H1 (cell line): ENCODE measurements around the gene TSGA10IP. TPM values are rescaled to one million over a fixed set of nuclear protein-coding genes. Genes with fewer than 3 reads are reported as not detected.

ENCODE experiments used
- CTCF ChIA-PET: fragments of 300-600 bp; sonication (Branson Sonifier 250); formaldehyde crosslinking; loops from one replicate; lab custom pipeline; 2021; ENCODE audit not compliant: partially characterized antibody; lab: Charles Lee
- POLR2A ChIA-PET: fragments of 300-600 bp; sonication (Branson Sonifier 250); formaldehyde crosslinking; loops from one replicate; lab custom pipeline; 2021; ENCODE audit warnings: inconsistent platforms; ENCODE audit not compliant: partially characterized antibody; lab: Charles Lee
- DNase-seq, 2 experiments: peaks; one replicate each; pipeline versions ENCODE4 v3.0.0 to v3.0.0-alpha.2; 2010 to 2022; ENCODE audit warnings: low spot score in 2 of 2, low read depth in 1 of 2, mixed read lengths in 1 of 2
- FAIRE-seq: peaks from 2 replicates; lab custom pipeline; 2011; peaks lifted over from hg19 to GRCh38; lab: Jason Lieb, UNC
- H2AFZ ChIP-seq: 2 replicates; pipeline ENCODE4 v1.8.1; 2012; ENCODE audit warnings: low read length, inconsistent platforms
- H2AK5ac ChIP-seq: 2 replicates; pipeline ENCODE4 v1.6.1; 2013; ENCODE audit warnings: low read depth, low read length
- H2BK120ac ChIP-seq: replicated peaks from 2 replicates; pipeline ENCODE3; 2013; ENCODE audit warnings: low read depth, low read length, inconsistent platforms
- H2BK12ac ChIP-seq: 2 replicates; pipeline ENCODE4 v1.6.1; 2013; ENCODE audit warnings: low read depth, low read length
- H2BK15ac ChIP-seq: 2 replicates; pipeline ENCODE4 v1.6.1; 2013; ENCODE audit warnings: low read length
- H2BK20ac ChIP-seq: 2 replicates; pipeline ENCODE4 v1.6.1; 2013; ENCODE audit warnings: low read length
- H2BK5ac ChIP-seq: 2 replicates; pipeline ENCODE4 v1.6.1; 2013; ENCODE audit warnings: low read depth, low read length
- H3K14ac ChIP-seq: 2 replicates; pipeline ENCODE4 v1.6.1; 2013; ENCODE audit warnings: inconsistent platforms; ENCODE audit not compliant: insufficient read length
- H3K18ac ChIP-seq: 2 replicates; pipeline ENCODE4 v1.6.1; 2013; ENCODE audit warnings: low read length; ENCODE audit errors: extremely low read depth
- H3K23ac ChIP-seq: 2 replicates; pipeline ENCODE4 v1.6.1; 2013; ENCODE audit warnings: inconsistent platforms; ENCODE audit not compliant: insufficient read length
- H3K23me2 ChIP-seq: 2 replicates; pipeline ENCODE4 v1.6.1; 2013; ENCODE audit warnings: low read depth, low read length
- H3K27ac ChIP-seq: 2 replicates; pipeline ENCODE4 v1.6.1; 2011; ENCODE audit warnings: low read depth, low read length, inconsistent platforms
- H3K27me3 ChIP-seq, 4 experiments: replicated peaks in 1 of 4; 1 replicate in 1 of 4; 2 replicates in 3 of 4; pipeline versions ENCODE4 v1.6.1 to v1.8.1; 2011 to 2013; ENCODE audit warnings: low read length in 3 of 4, mild to moderate bottlenecking in 3 of 4, inconsistent platforms in 2 of 4, mixed read lengths in 2 of 4, moderate library complexity in 1 of 4; ENCODE audit not compliant: control insufficient read depth in 3 of 4, insufficient read depth in 3 of 4; ENCODE audit errors: extremely low read depth in 1 of 4
- H3K36me3 ChIP-seq, 4 experiments: 2 replicates each; pipeline versions ENCODE4 v1.6.1 to v1.8.1; 2011 to 2013; ENCODE audit warnings: mild to moderate bottlenecking in 4 of 4, low read length in 3 of 4, moderate library complexity in 2 of 4, control low read depth in 1 of 4, inconsistent platforms in 1 of 4; ENCODE audit not compliant: insufficient read depth in 4 of 4, control insufficient read depth in 2 of 4
- H3K4ac ChIP-seq: replicated peaks from 2 replicates; pipeline ENCODE3; 2013; ENCODE audit warnings: low read length, low read depth, mixed read lengths, inconsistent platforms; ENCODE audit not compliant: insufficient read length
- H3K4me1 ChIP-seq, 4 experiments: replicated peaks in 1 of 4; 1 replicate in 1 of 4; 2 replicates in 3 of 4; pipeline versions ENCODE4 v1.6.1 to v1.8.1; 2011 to 2013; ENCODE audit warnings: low read length in 3 of 4, inconsistent platforms in 2 of 4, mixed read lengths in 1 of 4; ENCODE audit not compliant: insufficient read depth in 4 of 4, control insufficient read depth in 3 of 4
- H3K4me2 ChIP-seq, 2 experiments: 2 replicates each; pipeline versions ENCODE4 v1.6.1 to v1.8.1; 2011 to 2013; ENCODE audit warnings: low read depth in 2 of 2, low read length in 2 of 2, control low read depth in 1 of 2, inconsistent platforms in 1 of 2, mild to moderate bottlenecking in 1 of 2; ENCODE audit not compliant: insufficient read depth in 1 of 2
- H3K4me3 ChIP-seq, 4 experiments: fragments of 200-600, 300-600 bp in 1 of 4; sonication (generic), shearing (Covaris generic), sonication (Bioruptor Twin) in 1 of 4; 2 replicates each; pipeline versions ENCODE4 v1.5.1 to v1.8.1; 2011 to 2016; ENCODE audit warnings: low read length in 4 of 4, low read depth in 3 of 4, control low read depth in 2 of 4, inconsistent platforms in 2 of 4, mild to moderate bottlenecking in 2 of 4, mixed read lengths in 1 of 4, moderate library complexity in 1 of 4; ENCODE audit not compliant: insufficient read depth in 2 of 4; ENCODE audit errors: extremely low read depth in 1 of 4
- H3K56ac ChIP-seq: replicated peaks from 2 replicates; pipeline ENCODE3; 2013; ENCODE audit warnings: low read depth, mild to moderate bottlenecking, mixed read lengths, low read length, inconsistent platforms; ENCODE audit not compliant: insufficient read length
- H3K79me1 ChIP-seq: 2 replicates; pipeline ENCODE4 v1.6.1; 2013; ENCODE audit warnings: low read depth, low read length, control low read depth
- H3K79me2 ChIP-seq, 2 experiments: 2 replicates each; pipeline versions ENCODE4 v1.6.1 to v1.8.1; 2012 to 2013; ENCODE audit warnings: low read length in 2 of 2, mild to moderate bottlenecking in 2 of 2, inconsistent platforms in 1 of 2; ENCODE audit not compliant: insufficient read depth in 2 of 2, control insufficient read depth in 1 of 2
- H3K9ac ChIP-seq, 4 experiments: replicated peaks in 1 of 4; 1 replicate in 1 of 4; 2 replicates in 3 of 4; pipeline versions ENCODE4 v1.6.1 to v1.8.1; 2011 to 2013; ENCODE audit warnings: low read depth in 3 of 4, low read length in 3 of 4, control low read depth in 2 of 4, mild to moderate bottlenecking in 2 of 4, moderate library complexity in 2 of 4, inconsistent platforms in 1 of 4; ENCODE audit errors: extremely low read depth in 1 of 4
- H3K9me3 ChIP-seq, 2 experiments: 2 replicates each; pipeline versions ENCODE4 v1.6.1 to v1.8.1; 2012 to 2013; ENCODE audit warnings: mild to moderate bottlenecking in 2 of 2, moderate library complexity in 2 of 2, control low read depth in 1 of 2, inconsistent platforms in 1 of 2, low read depth in 1 of 2, low read length in 1 of 2, mixed read lengths in 1 of 2; ENCODE audit not compliant: insufficient read depth in 2 of 2
- H4K20me1 ChIP-seq, 2 experiments: replicated peaks in 1 of 2; 2 replicates each; pipeline versions ENCODE3 to v1.8.1; 2011 to 2013; ENCODE audit warnings: inconsistent platforms in 2 of 2, low read length in 2 of 2, mild to moderate bottlenecking in 1 of 2; ENCODE audit not compliant: insufficient read depth in 2 of 2, control insufficient read depth in 1 of 2
- H4K5ac ChIP-seq: 2 replicates; pipeline ENCODE4 v1.6.1; 2013; ENCODE audit warnings: low read length, low read depth, mixed read lengths, inconsistent platforms; ENCODE audit not compliant: insufficient read length
- H4K8ac ChIP-seq: 2 replicates; pipeline ENCODE4 v1.8.0; 2013; ENCODE audit warnings: mild to moderate bottlenecking, moderate library complexity, low read length, inconsistent platforms; ENCODE audit not compliant: insufficient read depth; ENCODE audit errors: extremely low read depth
- H4K91ac ChIP-seq: replicated peaks from 2 replicates; pipeline ENCODE3; 2013; ENCODE audit warnings: low read length, mixed read lengths, inconsistent platforms; ENCODE audit not compliant: insufficient read length
- JUND ChIP-seq: IDR thresholded peaks from 2 replicates; pipeline ENCODE4 v1.6.1; 2011; ENCODE audit warnings: mild to moderate bottlenecking, improper control_type of control experiment, low read length
- RAD21 ChIP-seq, 2 experiments: IDR thresholded peaks in 1 of 2; conservative IDR thresholded peaks in 1 of 2; 2 replicates each; pipeline ENCODE4 v1.6.1; 2011; ENCODE audit warnings: low read depth in 2 of 2, low read length in 2 of 2, improper control_type of control experiment in 1 of 2, inconsistent platforms in 1 of 2, mild to moderate bottlenecking in 1 of 2, moderate library complexity in 1 of 2
- WGBS, 2 experiments: shearing (Covaris generic) in 1 of 2; methylation state at CpG; one replicate each; pipeline versions ENCODE4 v1.1.6 to v1.1.7; 2013 to 2015; ENCODE audit warnings: low lambda C conversion rate in 2 of 2, mixed read lengths in 2 of 2, inconsistent platforms in 1 of 2, low coverage in 1 of 2, missing lambda C conversion rate in 1 of 2; ENCODE audit not compliant: insufficient replicate concordance in 2 of 2, insufficient coverage in 1 of 2, insufficient read length in 1 of 2; ENCODE audit errors: extremely low coverage in 1 of 2, missing lambda C conversion rate in 1 of 2; 5-methylcytosine and 5-hydroxymethylcytosine counted together
- polyA plus RNA-seq, 7 experiments: library from polyadenylated mRNA; depleted of rRNA in 3 of 7; stranded (reverse) in 5 of 7; unstranded in 2 of 7; fragments of >200 nt in 5 of 7; fragments of 200-250 nt in 2 of 7; gene quantifications; 1 replicate in 5 of 7; 2 replicates in 1 of 7; 4 replicates in 1 of 7; pipeline versions ENCODE4 v1.2.1 to v1.2.3, GENCODE V29; 2011 to 2013; ENCODE audit warnings: missing spikeins in 2 of 7, mixed read lengths in 2 of 7
- total RNA-seq: library from RNA; stranded (reverse); fragmentation: NEBNext Ultra II Directional; extraction: Animal tissue kit (Norgen Biotek cat#: 25700); gene quantifications from 2 replicates; pipeline ENCODE4 v1.2.1, GENCODE V29; 2021

TSGA10IP gene
- total and polyA plus RNA-seq, 2 of the 8 experiments (the other 6 are each of a cell fraction or from before 2014, with no cell fraction given), result 1.9 to 6.0 TPM

- Histone ChIP-seq H3K36me3 (peaks cover 2 to 18% (median 14%) of the 10 kb centered on the region in 4 experiments; a peak in 7 of 8 replicates), H3K27me3 (no peaks in the 10 kb centered on the region), H4K20me1 (peaks cover 0 to 2% of the 10 kb centered on the region in 2 experiments), H2BK15ac (no peak overlapping the region), H3K79me2 (no peaks in the 10 kb centered on the region), H3K4me2 (no peak overlapping the region), H2BK120ac (no peak overlapping the region), H4K8ac (peak overlapping the region; percentile 29; the same call in 1 of the 2 replicates), H3K14ac (no peak overlapping the region), H3K27ac (no peak overlapping the region), H4K5ac (no peak overlapping the region), H3K4me1 (no peaks in the 10 kb centered on the region), H3K4me3 (no peak overlapping the region), H4K91ac (no peak overlapping the region), H3K79me1 (no peaks in the 10 kb centered on the region), H2BK20ac (no peak overlapping the region), H3K9ac (no peak overlapping the region; a peak in 2 of 7 replicates), H3K18ac (no peak overlapping the region), H3K4ac (no peak overlapping the region), H2AFZ (no peak overlapping the region), H3K23ac (no peak overlapping the region), H3K56ac (no peak overlapping the region), H3K9me3 (no peaks in the 10 kb centered on the region), H2BK12ac (no peak overlapping the region), H3K23me2 (no peaks in the 10 kb centered on the region), H2BK5ac (no peak overlapping the region), H2AK5ac (no peak overlapping the region)
- ChIA-PET POLR2A (interaction anchor here (0.5 to 1.8 kb wide), 7 partner anchors 9 to 283 kb away, joined by 3 to 5 read pairs (median 3); no protein-coding TSS in a partner anchor), CTCF (interaction anchor here (1.4 to 18.4 kb wide), 3 partner anchors 20 to 101 kb away, joined by 3 to 281 read pairs (median 3); partner anchors contain the start of genes CCDC85B, FIBP and SART1)
- TF ChIP-seq JUND (no peak), RAD21 (IDR thresholded peaks at IDR 0.05 in 1 of 2, conservative IDR thresholded peaks at IDR 0.05 in 1 of 2; ENCODE audit: low read depth in 2 of 2, low read length in 2 of 2) (0 out of 4 replicates have a peak, but pooled peaks of 1 of the 2 experiments have one; percentile 1)
- FAIRE-seq (no peak), DNase-seq (no peak)
- WGBS, 2 experiments, result 86% methylated on average over 12 of the region's 16 CpGs; no CpG with 5 or more reads in 1 of the 2 experiments
Measured at GRCh38 chr11:65981972-65982823, 36.9 kb downstream of the TSGA10IP start.
